Stimulated activated CD4-positive, alpha-beta T cell treated with anti-CD3 and anti-CD28 coated beads, Interleukin-15, amount 100 ng/mL, for 24 hours (primary cell): ENCODE measurements around the gene ERMARD.

Experiments used
- DNase-seq: peaks from one replicate; pipeline ENCODE4 v3.0.0-alpha.2; 2020

ERMARD gene

GRCh38 chr6:169751242-169752073 lies at the start of gene ERMARD, which contains the start of gene DYNLT2:
Gene ERMARD, plus strand, starts transcription at chr6:169751622. Its CDS starts 36 bp downstream, at chr6:169751658.
Gene DYNLT2, minus strand, starts transcription at chr6:169751572. Its CDS starts 114 bp downstream, at chr6:169751458.
- peak; percentile 94 for DNase-seq

GRCh38 chr6:169701954-169702839 lies 49.2 kb upstream of the ERMARD start, which contains the start of the genes C6orf120 and WDR27:
Gene C6orf120, plus strand, starts transcription at chr6:169702126. Its CDS starts 334 bp downstream, at chr6:169702460.
Gene WDR27, minus strand, starts transcription at chr6:169702029. Its CDS starts 13,024 bp downstream, at chr6:169689005.
- DNase-seq, result peak; percentile 99

GRCh38 chr6:169702840-169703246 lies 48.6 kb upstream of the ERMARD start:
- peak; percentile 57 for DNase-seq

- no peak for DNase-seq
These were observed 43.6 kb upstream of the ERMARD start for GRCh38 chr6:169707772-169708171.

- no peak for DNase-seq
These were observed 42.1 kb upstream of the ERMARD start for GRCh38 chr6:169709293-169709692.

- DNase-seq, result no peak
These were observed 41.4 kb upstream of the ERMARD start for GRCh38 chr6:169710009-169710408.

- DNase-seq, result no peak
These were observed 37.2 kb upstream of the ERMARD start for GRCh38 chr6:169714178-169714577.

GRCh38 chr6:169714595-169714994 lies 36.8 kb upstream of the ERMARD start:
- DNase-seq, result no peak

GRCh38 chr6:169719117-169719516 lies 32.3 kb upstream of the ERMARD start:
- no peak for DNase-seq

GRCh38 chr6:169720207-169720855 lies 31.1 kb upstream of the ERMARD start:
- DNase-seq, result no peak

- DNase-seq, result peak; percentile 49
These were observed 28.8 kb upstream of the ERMARD start for GRCh38 chr6:169722362-169723199.

GRCh38 chr6:169723200-169723909 lies 28.1 kb upstream of the ERMARD start:
- DNase-seq, result peak; percentile 72

GRCh38 chr6:169723991-169724493 lies 27.4 kb upstream of the ERMARD start:
- DNase-seq, result peak; percentile 49

- peak; percentile 82 for DNase-seq
These were observed 26.8 kb upstream of the ERMARD start, which contains the start of gene PHF10 for GRCh38 chr6:169724494-169725124. Gene PHF10, minus strand, starts transcription at chr6:169724500. Its CDS starts 569 bp downstream, at chr6:169723931.

- DNase-seq, result peak; percentile 39
These were observed 26.0 kb upstream of the ERMARD start for GRCh38 chr6:169725125-169726048.

GRCh38 chr6:169726049-169726400 lies 25.4 kb upstream of the ERMARD start:
- no peak for DNase-seq

GRCh38 chr6:169726963-169727362 lies 24.5 kb upstream of the ERMARD start:
- no peak for DNase-seq

- no peak for DNase-seq
These were observed 21.5 kb upstream of the ERMARD start for GRCh38 chr6:169729961-169730360.
